Duodenal mucosa (tissue), 2 donors: Measurements from ENCODE around the gene NPIPB6.

ENCODE experiments used
- H3K27ac ChIP-seq: one replicate; pipeline ENCODE4 v1.7.0; 2013; ENCODE audit warnings: low read depth, low read length
- H3K27me3 ChIP-seq, 2 donors: one replicate each; pipeline ENCODE4 v1.7.0; 2013; ENCODE audit warnings: low read length in 2 of 2, control low read depth in 1 of 2; ENCODE audit not compliant: insufficient read depth in 2 of 2, control insufficient read depth in 1 of 2
- H3K36me3 ChIP-seq, 2 donors: one replicate each; pipeline ENCODE4 v1.7.0; 2013; ENCODE audit warnings: low read length in 2 of 2, control low read depth in 1 of 2; ENCODE audit not compliant: insufficient read depth in 2 of 2, control insufficient read depth in 1 of 2
- H3K4me1 ChIP-seq, 2 donors: one replicate each; pipeline ENCODE4 v1.7.0; 2013; ENCODE audit warnings: low read length in 2 of 2, control low read depth in 1 of 2; ENCODE audit not compliant: insufficient read depth in 2 of 2, control insufficient read depth in 1 of 2
- H3K4me3 ChIP-seq, 2 donors: one replicate each; pipeline ENCODE4 v1.7.0; 2013; ENCODE audit warnings: low read length in 2 of 2, low read depth in 1 of 2
- H3K9ac ChIP-seq, 2 donors: one replicate each; pipeline ENCODE4 v1.7.0; 2013; ENCODE audit warnings: low read length in 2 of 2, low read depth in 1 of 2
- H3K9me3 ChIP-seq, 2 donors: one replicate each; pipeline ENCODE4 v1.7.0; 2013; ENCODE audit warnings: low read length in 2 of 2, control low read depth in 1 of 2; ENCODE audit not compliant: control insufficient read depth in 1 of 2

NPIPB6 gene

DNA sequence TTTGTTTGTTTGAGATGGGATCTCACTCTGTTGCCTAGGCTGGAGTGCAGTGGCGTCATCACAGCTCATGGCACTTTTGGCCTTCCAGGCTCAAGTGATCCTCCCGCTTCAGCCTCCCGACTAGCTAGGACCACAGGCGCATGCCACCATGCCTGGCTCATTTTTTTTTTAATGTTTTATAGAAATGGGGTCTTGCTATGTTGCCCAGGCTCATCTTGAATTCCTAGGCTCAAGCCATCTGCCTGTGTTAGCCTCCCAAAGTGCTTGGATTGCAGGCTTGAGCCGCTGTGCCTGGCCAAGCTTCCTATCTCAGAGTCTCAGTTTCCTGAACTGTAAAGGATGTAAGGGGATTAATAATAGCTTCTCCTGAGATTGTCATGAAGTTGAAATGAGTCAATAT lies 63.0 kb downstream of the NPIPB6 start:
- no peaks in the 10 kb centered on the region for H3K36me3 ChIP-seq
- no peaks in the 10 kb centered on the region for H3K27me3 ChIP-seq
- no peak overlapping the region for H3K4me3 ChIP-seq
- H3K9ac ChIP-seq, result no peak overlapping the region
- H3K4me1 ChIP-seq, result no peaks in the 10 kb centered on the region
- H3K27ac ChIP-seq, result no peak overlapping the region
- H3K9me3 ChIP-seq, result no peaks in the 10 kb centered on the region

DNA sequence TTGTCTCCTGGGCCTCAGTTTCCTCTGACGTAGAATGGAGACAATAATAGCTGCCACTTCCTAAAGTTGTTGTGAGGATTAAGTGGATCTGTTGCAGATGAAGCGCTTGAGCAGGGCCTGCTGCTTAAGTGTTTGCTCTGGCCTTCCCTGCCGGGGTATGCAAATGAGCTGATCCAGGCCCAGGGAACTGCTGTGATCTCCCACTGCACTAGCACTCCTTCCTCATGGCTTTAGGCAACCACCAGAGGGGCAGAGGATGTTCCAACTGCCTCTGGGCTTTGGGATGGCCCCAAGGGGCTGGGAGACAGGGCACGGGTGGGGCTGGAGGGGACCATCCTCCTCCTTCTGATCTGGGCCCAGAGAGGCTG lies 64.8 kb downstream of the NPIPB6 start:
- Histone ChIP-seq H3K27me3 (peaks cover 8 to 10% of the 10 kb centered on the region in 2 donors), H3K9ac (no peak overlapping the region), H3K27ac (no peak overlapping the region), H3K4me1 (no peaks in the 10 kb centered on the region), H3K4me3 (no peak overlapping the region), H3K36me3 (no peaks in the 10 kb centered on the region), H3K9me3 (no peaks in the 10 kb centered on the region)

DNA sequence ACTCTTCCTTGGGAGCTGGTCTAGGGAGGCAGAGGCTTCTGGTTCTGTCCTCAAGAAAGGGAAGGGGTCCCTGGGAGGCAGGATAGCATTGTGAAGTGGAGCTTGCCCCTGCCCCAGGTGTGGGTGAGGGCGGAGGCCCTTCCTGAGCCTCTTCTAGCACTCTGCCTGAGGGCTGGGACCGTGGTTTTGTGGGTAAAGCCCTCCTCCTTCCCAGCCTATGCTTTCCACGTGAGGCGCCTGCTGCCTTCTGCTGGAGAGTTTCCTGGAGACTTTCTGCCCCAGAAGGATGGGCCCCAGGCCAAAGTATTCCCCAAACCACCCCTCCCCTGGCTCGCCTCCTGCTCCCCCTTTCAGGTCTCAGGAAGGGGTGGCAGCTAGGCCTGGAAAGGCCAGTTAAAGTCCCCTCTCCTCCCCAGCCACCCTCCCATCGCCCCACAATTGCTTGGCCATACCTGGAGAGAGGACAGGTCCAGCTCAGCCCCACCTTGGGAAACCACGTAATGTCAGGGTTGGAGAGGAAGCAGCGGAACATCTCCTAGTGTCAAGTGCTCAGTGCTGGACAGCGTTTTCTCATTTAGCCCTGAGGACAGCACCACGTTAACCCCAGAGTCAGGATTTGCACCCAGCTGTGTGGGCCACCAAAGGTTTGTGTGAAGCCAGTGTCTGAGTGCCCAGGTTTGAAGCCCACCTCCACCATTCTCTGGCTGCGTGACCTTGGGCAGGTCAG lies 65.4 kb downstream of the NPIPB6 start:
- no peak overlapping the region for H3K4me3 ChIP-seq
- H3K27me3 ChIP-seq, result peaks cover 11 to 15% of the 10 kb centered on the region in 2 donors
- H3K4me1 ChIP-seq, result peaks cover 0 to under 1% of the 10 kb centered on the region in 2 donors
- H3K9me3 ChIP-seq, result no peaks in the 10 kb centered on the region
- no peak overlapping the region for H3K27ac ChIP-seq
- no peaks in the 10 kb centered on the region for H3K36me3 ChIP-seq
- no peak overlapping the region for H3K9ac ChIP-seq

DNA sequence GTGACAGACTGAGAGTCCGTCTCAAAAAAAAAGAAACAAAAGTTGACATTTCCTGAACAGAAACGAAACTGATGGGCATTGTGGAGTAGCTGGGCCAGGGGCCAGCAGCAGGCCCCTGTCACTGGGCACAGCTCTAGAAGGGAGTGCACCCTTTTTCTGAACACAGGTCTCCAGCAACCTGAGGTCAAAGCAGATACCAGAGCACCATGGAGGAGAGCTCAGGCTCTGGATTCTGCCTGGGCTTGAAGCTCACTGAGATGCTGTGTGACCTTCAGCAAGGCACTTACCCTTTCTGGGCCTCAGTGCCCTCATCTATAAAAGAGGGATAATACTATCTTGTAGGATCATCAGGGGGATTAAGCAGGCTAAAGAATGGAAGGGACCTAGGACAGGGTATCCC lies 66.0 kb downstream of the NPIPB6 start:
- no peak overlapping the region for H3K27ac ChIP-seq

DNA sequence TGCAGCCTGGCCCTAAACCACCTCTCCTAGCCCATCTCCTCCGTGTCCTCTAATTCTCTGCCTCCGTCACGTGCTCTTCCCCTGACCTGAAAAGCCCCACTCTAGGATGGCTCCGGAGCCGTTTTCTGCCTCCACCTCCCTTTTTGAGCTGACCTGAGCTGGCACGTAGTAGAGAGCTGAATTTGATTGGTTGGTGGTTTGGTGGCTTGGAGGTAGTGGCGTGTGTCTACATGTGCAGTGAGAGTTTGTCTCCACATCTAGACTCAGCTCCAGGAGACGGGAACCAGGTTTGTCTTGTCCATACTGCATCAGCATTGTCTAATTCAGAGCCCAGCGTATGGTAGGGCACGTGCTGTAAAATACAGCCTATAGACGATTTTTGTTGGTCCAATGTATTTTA lies 68.0 kb downstream of the NPIPB6 start:
- Histone ChIP-seq H3K36me3 (no peaks in the 10 kb centered on the region), H3K4me1 (peaks cover 0 to 9% of the 10 kb centered on the region in 2 donors), H3K27ac (no peak overlapping the region), H3K9me3 (no peaks in the 10 kb centered on the region), H3K9ac (no peak overlapping the region), H3K27me3 (peaks cover 12 to 17% of the 10 kb centered on the region in 2 donors), H3K4me3 (no peak overlapping the region)

More for the DNA sequence above, 66.0 kb downstream of the NPIPB6 start:
- Histone ChIP-seq H3K9me3 (no peaks in the 10 kb centered on the region), H3K4me3 (no peak overlapping the region), H3K9ac (no peak overlapping the region), H3K4me1 (peaks cover 0 to 4% of the 10 kb centered on the region in 2 donors), H3K27me3 (peaks cover 12 to 17% of the 10 kb centered on the region in 2 donors), H3K36me3 (no peaks in the 10 kb centered on the region)

DNA sequence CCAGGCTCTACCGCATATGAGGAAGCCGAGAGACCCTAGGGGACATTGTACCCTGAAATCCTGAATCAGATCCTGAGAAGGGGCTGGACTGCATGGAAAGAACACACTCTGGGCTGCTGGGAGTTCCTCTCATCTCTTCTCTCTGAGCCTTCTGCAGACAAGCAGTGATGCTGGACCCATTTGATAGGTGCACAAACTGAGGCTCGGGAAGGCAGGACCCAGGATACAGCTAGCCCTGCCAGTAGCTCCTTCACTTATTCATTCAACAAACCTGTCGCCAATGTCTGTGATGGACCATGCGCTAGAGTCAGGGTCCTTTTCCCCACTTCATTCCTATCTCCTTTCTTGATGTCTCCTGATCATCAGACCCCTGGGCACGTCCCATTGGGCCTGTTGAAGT lies 69.1 kb downstream of the NPIPB6 start:
- Histone ChIP-seq H3K36me3 (no peaks in the 10 kb centered on the region), H3K9me3 (no peaks in the 10 kb centered on the region), H3K27ac (no peak overlapping the region), H3K4me3 (no peak overlapping the region), H3K4me1 (peaks cover 0 to 9% of the 10 kb centered on the region in 2 donors), H3K27me3 (peaks cover 12 to 17% of the 10 kb centered on the region in 2 donors), H3K9ac (no peak overlapping the region)

DNA sequence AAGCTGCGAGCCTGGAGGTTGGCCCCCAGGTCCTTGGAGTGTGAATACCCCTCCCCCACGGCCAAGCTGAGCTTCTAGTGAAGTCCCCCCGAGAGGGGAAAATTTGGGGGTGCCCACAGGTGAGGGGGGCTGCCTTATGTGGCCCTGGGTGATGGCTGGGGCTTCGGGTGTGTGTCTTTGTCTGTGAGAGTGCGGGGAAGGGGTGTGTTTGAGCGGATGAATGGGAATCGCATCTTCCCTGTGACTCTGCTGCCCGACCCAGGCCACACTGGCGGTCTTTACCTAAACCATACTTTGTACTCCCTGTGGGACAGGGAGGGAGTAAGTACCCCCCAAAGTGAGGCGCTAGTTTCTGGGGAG lies 69.7 kb downstream of the NPIPB6 start:
- H3K4me1 ChIP-seq, result peaks cover 0 to 9% of the 10 kb centered on the region in 2 donors
- H3K27me3 ChIP-seq, result peaks cover 12 to 17% of the 10 kb centered on the region in 2 donors
- H3K36me3 ChIP-seq, result no peaks in the 10 kb centered on the region
- no peak overlapping the region for H3K27ac ChIP-seq
- H3K9ac ChIP-seq, result peak overlapping the region in 1 of 2 donors; percentile 37
- no peaks in the 10 kb centered on the region for H3K9me3 ChIP-seq
- peak overlapping the region; percentile 59 to 66 for H3K4me3 ChIP-seq

DNA sequence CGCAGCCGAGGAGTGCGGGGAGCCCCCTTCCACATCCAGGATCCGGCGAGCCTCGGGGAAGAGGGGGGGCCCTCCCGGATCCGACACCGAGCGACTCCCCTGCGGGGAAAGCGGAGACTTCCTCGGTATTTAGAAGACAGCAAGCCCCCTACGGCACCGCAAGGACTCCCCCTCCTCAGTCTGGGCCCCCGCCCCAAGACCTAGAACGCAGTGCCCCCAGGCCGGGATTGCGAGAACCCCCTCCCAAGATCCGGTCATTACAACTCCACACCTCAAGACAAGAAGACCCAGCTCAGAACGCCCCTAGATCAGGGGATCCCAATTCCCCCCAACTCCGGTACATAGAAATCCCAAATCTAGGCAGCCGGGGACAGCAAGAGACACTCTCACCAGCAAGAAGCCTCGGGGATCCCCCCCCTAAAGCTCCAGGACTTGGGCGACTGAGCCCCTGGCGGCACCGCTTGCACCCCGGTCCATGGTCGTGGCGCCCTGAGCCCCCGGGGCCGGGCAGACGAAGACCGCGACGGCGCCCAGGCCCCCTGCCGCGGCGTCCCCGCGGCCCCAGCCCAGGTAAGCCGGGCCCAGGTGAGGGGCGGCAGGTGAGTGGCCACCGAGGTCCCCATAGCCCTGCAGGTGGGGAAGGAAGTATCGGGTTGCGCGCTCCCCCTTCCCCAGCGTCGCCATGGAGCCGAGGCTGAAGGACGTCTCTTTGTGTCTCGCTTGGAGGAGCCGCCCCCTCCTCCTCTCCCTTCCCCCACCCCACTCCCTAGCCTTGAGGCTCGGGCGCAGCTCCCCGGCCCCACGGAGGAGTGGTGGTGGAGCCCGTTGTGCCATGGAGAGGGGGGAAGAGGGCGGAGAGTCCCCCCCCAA lies 70.3 kb downstream of the NPIPB6 start:
- H3K27ac ChIP-seq, result no peak overlapping the region
- H3K27me3 ChIP-seq, result peaks cover 12 to 17% of the 10 kb centered on the region in 2 donors
- no peaks in the 10 kb centered on the region for H3K9me3 ChIP-seq
- peaks cover 0 to 9% of the 10 kb centered on the region in 2 donors for H3K4me1 ChIP-seq
- H3K9ac ChIP-seq, result peak overlapping the region; percentile 37 to 51
- peak overlapping the region; percentile 59 to 66 for H3K4me3 ChIP-seq
- no peaks in the 10 kb centered on the region for H3K36me3 ChIP-seq
